CD4-positive, alpha-beta T cell treated with Interleukin-1 beta for 1 hour (primary cell): ENCODE results near the gene AGBL4.

Experiments used
- DNase-seq, 2 donors: peaks; one replicate each; pipeline ENCODE4 v3.0.0-alpha.2; 2020 to 2022

The AGBL4 gene

GRCh38 chr1:48499211-48499735, 1524.5 kb downstream of the AGBL4 start:
- no peak for DNase-seq

GRCh38 chr1:48498096-48498791, 1525.5 kb downstream of the AGBL4 start:
- peak; percentile 52 to 57 for DNase-seq

GRCh38 chr1:48495911-48496310, 1527.8 kb downstream of the AGBL4 start:
- DNase-seq: no peak

GRCh38 chr1:48495166-48495565, 1528.6 kb downstream of the AGBL4 start:
- no peak for DNase-seq

- DNase-seq: no peak
Observed at GRCh38 chr1:48493970-48494769, 1529.6 kb downstream of the AGBL4 start.

- no peak for DNase-seq
Observed at GRCh38 chr1:48493041-48493440, 1530.7 kb downstream of the AGBL4 start.

- no peak for DNase-seq
Observed at GRCh38 chr1:48492392-48492791, 1531.4 kb downstream of the AGBL4 start.

GRCh38 chr1:48488721-48489120, 1535.0 kb downstream of the AGBL4 start:
- no peak for DNase-seq
